Right lobe of liver (tissue), 6 donors: ENCODE data around the gene RMND1. TPM values are rescaled to one million over a fixed set of nuclear protein-coding genes. Genes with fewer than 3 reads are reported as not detected.
"Not testable (repeated sequence)": the region's sequence is repeated elsewhere in the genome, so short reads cannot be mapped to it uniquely, and the experiment has no call there.

Experiments
- ATAC-seq, 4 donors: fragments of 200-7000 bp; cut with Tn5 transposase; one replicate each; pipeline ENCODE4 v1.9.1; 2020; ENCODE audit warnings: mild to moderate bottlenecking in 4 of 4, moderate library complexity in 4 of 4
- DNase-seq, 3 donors: peaks; one replicate each; pipeline ENCODE4 v3.0.0-alpha.2; 2020
- H3K27ac ChIP-seq, 3 donors: fragments of 200-600 bp; one replicate each; pipeline ENCODE4 v1.8.0; 2022
- H3K27me3 ChIP-seq, 2 donors: fragments of 200-600 bp; one replicate each; pipeline ENCODE4 v1.8.0; 2022
- H3K36me3 ChIP-seq, 4 donors: fragments of 200-600 bp; sonication (generic) in 1 of 4; one replicate each; pipeline versions ENCODE4 v1.5.1 to v1.8.0; 2017 to 2022; ENCODE audit warnings: control low read depth in 1 of 4
- H3K4me1 ChIP-seq, 4 donors: fragments of 200-600 bp; sonication (generic) in 1 of 4; one replicate each; pipeline versions ENCODE4 v1.5.1 to v1.8.0; 2017 to 2022; ENCODE audit warnings: control low read depth in 1 of 4
- H3K4me3 ChIP-seq, 3 donors: fragments of 200-600 bp; one replicate each; pipeline ENCODE4 v1.8.0; 2022
- H3K9me3 ChIP-seq, 4 donors: fragments of 200-600 bp; sonication (generic) in 1 of 4; one replicate each; pipeline versions ENCODE4 v1.5.1 to v1.8.0; 2017 to 2022; ENCODE audit warnings: control low read depth in 1 of 4
- POLR2A ChIP-seq: fragments of 450-650 bp; IDR thresholded peaks from one replicate; pipeline ENCODE4 v1.6.1; 2017; ENCODE audit warnings: antibody characterized with exemption, mild to moderate bottlenecking
- WGBS: methylation state at CpG from one replicate; pipeline ENCODE4 v1.1.6; 2018; ENCODE audit warnings: low coverage, low lambda C conversion rate; ENCODE audit not compliant: insufficient coverage; ENCODE audit errors: missing lambda C conversion rate; 5-methylcytosine and 5-hydroxymethylcytosine counted together
- intact Hi-C, 2 donors: fragments of 100-400 bp; cut with DNase I; formaldehyde crosslinking; loops; one replicate each; pipeline versions ENCODE4 v1.11.2 to v1.14.1; 2022
- total RNA-seq, 6 experiments: library from RNA; depleted of rRNA in 2 of 6; stranded (reverse); fragments of >200 nt in 2 of 6; fragmentation: NEBNext Ultra II Directional in 3 of 6; extraction: Animal tissue kit (Norgen Biotek cat#: 25700) in 3 of 6; gene quantifications; one replicate each; pipeline versions ENCODE4 v1.1.0 to v1.2.4, GENCODE V29; 2016 to 2023
- TF ChIP-seq, protein P1 (sequence below), 4 donors: fragments of 200-600 bp in 3 of 4; fragments of 450-650 bp in 1 of 4; IDR thresholded peaks; one replicate each; pipeline versions ENCODE4 v1.5.1 to v1.8.0; 2016 to 2022; ENCODE audit warnings: antibody characterized with exemption in 4 of 4, mild to moderate bottlenecking in 2 of 4
- donor health status: DM: no; HTN: yes; CAD: no.
- donor health status: DM: no; HTN: no; CAD: no.
- donor health status: DM: no; HTN: no; CAD: no.
- donor health status: DM: no; HTN: yes; CAD: no.
- donor health status: DM: no; HTN: yes; CAD: no.

Gene RMND1
- total RNA-seq, 6 experiments from 2014 or later = 13.1 to 23.4 (median 19.5) TPM

DNA sequence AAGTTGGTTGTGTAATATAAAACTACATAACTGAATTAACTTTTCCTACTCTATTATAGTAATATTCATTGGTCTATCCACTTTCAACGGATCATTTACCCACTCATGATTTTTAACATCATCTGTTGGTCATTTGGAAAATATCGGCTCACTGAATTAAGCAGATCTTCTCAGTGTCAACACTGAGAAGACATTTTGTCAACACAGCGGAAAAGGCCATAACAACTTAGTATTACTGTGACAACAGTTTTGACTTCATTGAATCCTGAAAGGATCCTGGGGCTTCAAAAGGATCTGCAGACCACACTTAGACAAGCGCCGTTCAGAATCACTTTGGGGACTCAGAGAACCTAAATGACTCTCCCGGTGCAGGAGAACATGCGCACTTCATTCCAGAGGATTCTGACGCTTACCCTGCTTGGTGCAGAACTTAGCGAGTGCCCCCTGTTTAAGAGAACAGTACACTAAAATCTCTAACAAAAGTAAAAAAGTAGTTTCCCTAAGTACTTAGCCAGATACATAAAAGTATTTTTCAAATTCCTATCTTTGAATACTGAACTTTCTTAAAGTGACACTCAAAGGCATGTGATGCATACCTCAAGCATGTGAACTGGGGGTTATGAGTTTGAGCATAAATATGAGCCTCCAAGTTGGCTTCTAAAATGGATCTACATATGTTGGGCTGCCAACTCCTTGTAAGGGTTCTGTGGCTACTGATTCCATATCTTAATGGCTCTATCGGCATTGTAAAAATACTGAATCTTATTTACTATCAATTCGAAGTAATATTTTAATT, 64.6 kb downstream of the RMND1 start:
- Histone ChIP-seq H3K4me3 (no peak overlapping the region), H3K27ac (no peak overlapping the region), H3K27me3 (no peaks in the 10 kb centered on the region), H3K4me1 (peaks cover 0 to 24% (median 7%) of the 10 kb centered on the region in 4 donors), H3K9me3 (no peaks in the 10 kb centered on the region), H3K36me3 (no peaks in the 10 kb centered on the region)
- DNase-seq (no peak), ATAC-seq (no peak)
- intact Hi-C loops = no loop called here
- TF ChIP-seq, protein P1, sequence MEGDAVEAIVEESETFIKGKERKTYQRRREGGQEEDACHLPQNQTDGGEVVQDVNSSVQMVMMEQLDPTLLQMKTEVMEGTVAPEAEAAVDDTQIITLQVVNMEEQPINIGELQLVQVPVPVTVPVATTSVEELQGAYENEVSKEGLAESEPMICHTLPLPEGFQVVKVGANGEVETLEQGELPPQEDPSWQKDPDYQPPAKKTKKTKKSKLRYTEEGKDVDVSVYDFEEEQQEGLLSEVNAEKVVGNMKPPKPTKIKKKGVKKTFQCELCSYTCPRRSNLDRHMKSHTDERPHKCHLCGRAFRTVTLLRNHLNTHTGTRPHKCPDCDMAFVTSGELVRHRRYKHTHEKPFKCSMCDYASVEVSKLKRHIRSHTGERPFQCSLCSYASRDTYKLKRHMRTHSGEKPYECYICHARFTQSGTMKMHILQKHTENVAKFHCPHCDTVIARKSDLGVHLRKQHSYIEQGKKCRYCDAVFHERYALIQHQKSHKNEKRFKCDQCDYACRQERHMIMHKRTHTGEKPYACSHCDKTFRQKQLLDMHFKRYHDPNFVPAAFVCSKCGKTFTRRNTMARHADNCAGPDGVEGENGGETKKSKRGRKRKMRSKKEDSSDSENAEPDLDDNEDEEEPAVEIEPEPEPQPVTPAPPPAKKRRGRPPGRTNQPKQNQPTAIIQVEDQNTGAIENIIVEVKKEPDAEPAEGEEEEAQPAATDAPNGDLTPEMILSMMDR (IDR thresholded peaks at IDR 0.05) = no peak
- no peak for TF ChIP-seq POLR2A
- 87% methylated on average over 11 of the region's 11 CpGs for WGBS

DNA sequence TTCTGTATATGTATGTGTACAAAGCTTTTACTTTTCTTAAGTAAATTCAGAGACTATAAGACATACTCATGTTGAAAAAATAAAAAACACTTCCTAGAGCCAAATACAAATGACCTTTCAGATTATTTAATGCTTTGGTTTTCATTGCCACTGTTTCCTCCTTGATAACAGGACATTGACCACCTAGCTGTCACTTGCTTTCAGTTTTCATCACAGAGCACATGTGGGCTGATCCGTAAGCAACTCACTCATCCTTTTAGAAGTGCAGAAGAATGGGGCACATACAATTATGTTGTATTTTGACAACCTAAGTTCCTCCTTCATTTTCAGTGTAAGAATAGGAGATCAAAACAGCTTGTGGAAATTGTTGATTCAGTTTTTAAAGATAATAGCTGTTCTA, 66.7 kb downstream of the RMND1 start:
- TF ChIP-seq, protein P1 (IDR thresholded peaks at IDR 0.05) = no peak
- no peak for TF ChIP-seq POLR2A
- 0% methylated on average over 1 of the region's 1 CpG for WGBS
- Histone ChIP-seq H3K27ac (no peak overlapping the region), H3K4me3 (no peak overlapping the region), H3K36me3 (no peaks in the 10 kb centered on the region), H3K9me3 (no peaks in the 10 kb centered on the region), H3K4me1 (peaks cover 0 to 25% (median 7%) of the 10 kb centered on the region in 4 donors), H3K27me3 (no peaks in the 10 kb centered on the region)
- peak in 1 of 4 donors; percentile 39 for ATAC-seq
- intact Hi-C loops = no loop called here
- no peak for DNase-seq

DNA sequence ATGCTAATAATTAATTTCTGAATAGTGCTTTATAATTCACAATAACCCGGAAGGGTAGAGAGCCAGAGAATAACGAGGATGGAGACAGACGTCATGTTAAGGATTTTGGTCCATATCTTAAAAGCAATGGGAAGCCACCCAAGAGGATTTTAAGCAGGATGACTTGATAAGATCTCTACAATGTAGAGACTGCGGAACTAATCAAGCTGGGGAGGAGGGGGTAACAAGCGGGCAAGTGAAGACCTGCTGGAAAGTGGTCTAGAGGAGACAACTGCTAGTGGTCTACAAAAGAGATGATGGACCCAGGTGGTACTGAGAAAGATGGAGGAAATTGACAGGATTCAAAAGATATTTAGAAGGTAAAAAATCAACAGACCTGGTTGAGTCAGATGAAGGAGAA, 67.8 kb downstream of the RMND1 start:
- peaks cover 0 to 23% (median 7%) of the 10 kb centered on the region in 4 donors for H3K4me1 ChIP-seq
- no peak overlapping the region for H3K27ac ChIP-seq
- H3K4me3 ChIP-seq = no peak overlapping the region
- ATAC-seq = no peak
- no peak for TF ChIP-seq POLR2A
- TF ChIP-seq, protein P1 (IDR thresholded peaks at IDR 0.05) = no peak
- intact Hi-C loops = no loop called here
- no peaks in the 10 kb centered on the region for H3K9me3 ChIP-seq
- DNase-seq = no peak
- H3K36me3 ChIP-seq = no peaks in the 10 kb centered on the region
- H3K27me3 ChIP-seq = no peaks in the 10 kb centered on the region
- 85% methylated on average over 5 of the region's 5 CpGs for WGBS

DNA sequence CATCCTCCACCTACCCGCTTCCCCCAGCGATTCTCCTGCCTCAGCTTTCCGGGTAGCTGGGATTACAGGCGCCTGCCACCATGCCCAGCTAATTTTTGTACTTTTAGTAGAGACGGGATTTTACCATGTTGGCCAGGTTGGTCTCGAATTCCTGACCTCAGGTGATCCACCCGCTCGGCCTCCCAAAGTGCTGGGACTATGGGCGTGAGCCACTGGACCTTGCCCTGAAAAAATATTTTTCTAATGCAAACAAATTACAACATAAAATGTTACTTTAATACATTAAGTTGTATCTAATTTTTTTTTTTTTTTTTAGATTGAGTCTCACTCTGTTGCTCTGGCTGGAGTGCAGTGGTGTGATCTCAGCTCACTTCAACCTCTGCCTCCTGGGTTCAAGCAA, 69.3 kb downstream of the RMND1 start:
- WGBS = 39% methylated on average over 9 of the region's 9 CpGs
- DNase-seq, intact Hi-C loops, H3K4me3 ChIP-seq, H3K27ac ChIP-seq, H3K9me3 ChIP-seq, H3K27me3 ChIP-seq, H3K36me3 ChIP-seq: not testable (repeated sequence)
- H3K4me1 ChIP-seq = peaks cover 0 to 16% (median 5%) of the 10 kb centered on the region in 4 donors
- ATAC-seq = peak in 1 of 4 donors; percentile 46

- Histone ChIP-seq H3K4me1 (peaks cover 0 to 16% (median 5%) of the 10 kb centered on the region in 4 donors), H3K27me3 (no peaks in the 10 kb centered on the region), H3K9me3 (no peaks in the 10 kb centered on the region), H3K36me3 (no peaks in the 10 kb centered on the region), H3K4me3 (no peak overlapping the region), H3K27ac (no peak overlapping the region)
- TF ChIP-seq, protein P1 (IDR thresholded peaks at IDR 0.05) = no peak
- no peak for TF ChIP-seq POLR2A
- intact Hi-C loops = no loop called here
- 80% methylated on average over 4 of the region's 4 CpGs for WGBS
- ATAC-seq = no peak
- DNase-seq = no peak
Measured at GRCh38 chr6:151381722-151382121, 70.2 kb downstream of the RMND1 start.
